Fibroblast of villous mesenchyme (primary cell): ENCODE data around the gene COX6B2. TPM values are rescaled to one million over a fixed set of nuclear protein-coding genes. Genes with fewer than 3 reads are reported as not detected.

Experiments
- DNase-seq: peaks from one replicate; pipeline ENCODE4 v3.0.0-alpha.2; 2010; ENCODE audit warnings: low read depth
- H3K4me3 ChIP-seq: 2 replicates; pipeline ENCODE4 v1.5.1; 2011; ENCODE audit warnings: low read depth, mild to moderate bottlenecking, low read length
- total RNA-seq: library from RNA; depleted of rRNA; stranded (reverse); fragments of >200 nt; gene quantifications from 2 replicates; pipeline ENCODE4 v1.2.3, GENCODE V29; 2012
- TF ChIP-seq, protein P1 (sequence below): IDR thresholded peaks from 2 replicates; pipeline ENCODE4 v1.5.1; 2012; ENCODE audit warnings: low read depth, mild to moderate bottlenecking, low read length; ENCODE audit not compliant: insufficient read depth

COX6B2 gene
- total RNA-seq, 1 donor: under 0.01 TPM

GRCh38 chr19:55308281-55308680, 46.2 kb downstream of the COX6B2 start:
- H3K4me3 ChIP-seq: no peak overlapping the region
- DNase-seq: no peak
- TF ChIP-seq, protein P1, sequence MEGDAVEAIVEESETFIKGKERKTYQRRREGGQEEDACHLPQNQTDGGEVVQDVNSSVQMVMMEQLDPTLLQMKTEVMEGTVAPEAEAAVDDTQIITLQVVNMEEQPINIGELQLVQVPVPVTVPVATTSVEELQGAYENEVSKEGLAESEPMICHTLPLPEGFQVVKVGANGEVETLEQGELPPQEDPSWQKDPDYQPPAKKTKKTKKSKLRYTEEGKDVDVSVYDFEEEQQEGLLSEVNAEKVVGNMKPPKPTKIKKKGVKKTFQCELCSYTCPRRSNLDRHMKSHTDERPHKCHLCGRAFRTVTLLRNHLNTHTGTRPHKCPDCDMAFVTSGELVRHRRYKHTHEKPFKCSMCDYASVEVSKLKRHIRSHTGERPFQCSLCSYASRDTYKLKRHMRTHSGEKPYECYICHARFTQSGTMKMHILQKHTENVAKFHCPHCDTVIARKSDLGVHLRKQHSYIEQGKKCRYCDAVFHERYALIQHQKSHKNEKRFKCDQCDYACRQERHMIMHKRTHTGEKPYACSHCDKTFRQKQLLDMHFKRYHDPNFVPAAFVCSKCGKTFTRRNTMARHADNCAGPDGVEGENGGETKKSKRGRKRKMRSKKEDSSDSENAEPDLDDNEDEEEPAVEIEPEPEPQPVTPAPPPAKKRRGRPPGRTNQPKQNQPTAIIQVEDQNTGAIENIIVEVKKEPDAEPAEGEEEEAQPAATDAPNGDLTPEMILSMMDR: no peak

DNA sequence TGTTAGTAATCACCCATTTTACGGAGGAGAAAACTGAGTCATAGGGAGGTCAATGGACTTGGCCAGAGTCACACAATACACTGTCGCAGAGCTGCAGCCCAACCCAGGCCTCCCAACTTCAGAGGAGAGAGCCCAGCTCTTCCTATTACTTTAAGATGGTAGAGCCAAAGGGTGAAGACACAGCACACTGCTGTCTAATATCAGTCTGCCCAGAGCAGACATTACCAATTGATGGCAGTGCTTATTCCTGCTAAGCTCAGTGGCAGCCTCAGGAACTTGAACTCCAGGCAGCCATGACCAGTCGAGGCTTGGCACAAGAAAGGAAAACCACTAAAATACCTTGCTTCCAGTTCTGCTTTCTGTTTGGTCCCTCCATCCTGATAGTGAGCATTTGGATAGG, 47.8 kb downstream of the COX6B2 start:
- H3K4me3 ChIP-seq: no peak overlapping the region
- DNase-seq: no peak
- TF ChIP-seq, protein P1: no peak

GRCh38 chr19:55305983-55306562, 48.4 kb downstream of the COX6B2 start:
- DNase-seq: peak; percentile 43
- TF ChIP-seq, protein P1: no peak
- H3K4me3 ChIP-seq: peak overlapping the region; percentile 41

DNA sequence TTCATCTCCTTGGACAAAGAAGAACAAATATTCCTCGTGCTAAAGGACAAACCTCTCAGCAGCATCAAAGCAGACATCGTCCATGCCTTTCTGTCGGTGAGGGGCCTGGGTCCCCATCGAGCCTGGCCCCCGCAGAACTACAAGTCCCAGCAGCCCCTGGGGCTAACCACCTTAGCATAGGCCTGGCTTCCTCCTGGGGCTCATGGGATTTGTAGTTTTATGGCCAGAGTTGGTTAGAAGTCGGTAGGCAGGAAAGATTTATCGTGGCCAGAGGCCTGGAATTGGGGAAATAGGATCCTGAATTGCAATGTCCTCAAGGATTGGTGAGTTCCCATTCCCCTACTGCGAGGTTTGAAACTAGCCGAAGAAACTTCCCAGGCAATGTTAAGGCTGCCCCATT, 49.0 kb downstream of the COX6B2 start:
- DNase-seq: peak; percentile 32
- TF ChIP-seq, protein P1: no peak

DNA sequence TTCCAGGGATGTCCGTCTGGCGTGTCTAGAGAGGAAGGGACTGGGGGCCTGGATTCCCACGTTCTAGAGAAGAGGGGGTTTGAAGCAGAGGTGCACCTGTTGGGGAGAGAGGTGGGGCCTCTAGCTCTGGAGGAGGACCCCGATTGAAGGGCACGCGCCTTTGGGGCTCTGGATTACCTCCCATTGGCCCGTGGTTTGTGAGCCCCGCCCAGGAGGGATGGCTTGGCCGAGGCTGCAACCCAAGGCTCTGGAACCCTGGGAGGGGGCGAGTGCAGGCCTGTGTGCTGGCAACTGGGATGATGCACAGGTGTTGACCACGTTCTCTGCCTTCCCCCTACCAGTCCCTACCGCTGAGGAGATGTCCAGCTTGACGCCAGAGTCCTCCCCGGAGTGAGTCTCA, 49.5 kb downstream of the COX6B2 start:
- H3K4me3 ChIP-seq: no peak overlapping the region
- TF ChIP-seq, protein P1: no peak
- DNase-seq: no peak

More for the DNA sequence above, 49.0 kb downstream of the COX6B2 start:
- no peak overlapping the region for H3K4me3 ChIP-seq

- no peak overlapping the region for H3K4me3 ChIP-seq
- TF ChIP-seq, protein P1: no peak
- peak; percentile 48 for DNase-seq
Observed at GRCh38 chr19:55304279-55304978, 50.1 kb downstream of the COX6B2 start.
